Activated naive CD4-positive, alpha-beta T cell treated with Interleukin-2 at 50 U/mL for 16 hours (primary cell): ENCODE data around the gene MFSD6L.

Source experiments
- DNase-seq: peaks from one replicate; pipeline ENCODE4 v3.0.0-alpha.2; 2020

MFSD6L gene

DNA sequence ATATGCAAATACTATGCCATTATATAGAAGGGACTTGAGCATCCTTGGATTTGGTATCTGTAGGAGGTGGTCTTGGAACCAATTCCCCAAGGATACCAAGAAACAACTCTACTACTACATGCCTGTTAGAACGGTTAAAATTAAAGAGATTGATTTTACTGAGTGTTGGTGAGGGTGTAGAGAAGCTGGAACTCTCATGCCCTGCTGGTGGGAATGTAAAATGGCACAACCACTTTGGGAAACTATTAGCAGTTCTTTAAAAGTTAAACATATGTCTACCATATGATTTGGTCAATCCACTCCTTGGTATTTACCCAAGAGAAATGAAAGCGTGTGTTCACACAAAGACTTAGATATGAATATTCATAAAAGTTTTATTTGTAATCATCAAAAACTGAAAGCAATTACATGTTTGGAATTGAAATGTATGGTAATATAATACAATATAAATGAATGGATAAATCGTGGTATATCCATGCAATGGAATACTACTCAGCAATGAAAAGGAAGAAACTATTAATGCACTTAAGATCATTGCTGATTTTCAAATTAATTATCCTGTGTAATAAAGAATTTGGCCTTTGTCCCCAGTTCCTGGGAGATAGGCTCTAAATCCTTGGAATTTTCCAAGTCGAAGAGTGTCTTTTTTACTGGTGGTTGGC, 7.8 kb downstream of the MFSD6L start:
- no peak for DNase-seq

DNA sequence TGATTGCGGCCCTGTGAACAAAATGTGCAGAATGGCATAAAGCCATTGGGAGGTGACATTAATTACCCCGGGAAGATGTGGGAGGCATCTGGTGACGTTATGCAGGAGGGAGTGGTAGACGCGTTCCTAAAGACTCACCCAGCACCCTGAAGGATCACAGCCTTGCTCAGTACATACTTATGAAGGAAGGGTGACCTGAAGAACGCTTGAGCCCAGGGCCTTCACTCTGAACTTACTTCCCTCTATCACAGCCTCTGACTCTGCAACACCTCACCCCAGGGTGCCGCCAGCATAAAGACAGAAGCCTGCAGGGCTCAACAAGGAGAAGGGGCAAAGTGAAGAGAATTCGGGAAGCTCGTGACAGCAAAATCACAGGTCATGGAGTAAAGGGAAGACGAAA, 9.4 kb downstream of the MFSD6L start:
- DNase-seq, result no peak

DNA sequence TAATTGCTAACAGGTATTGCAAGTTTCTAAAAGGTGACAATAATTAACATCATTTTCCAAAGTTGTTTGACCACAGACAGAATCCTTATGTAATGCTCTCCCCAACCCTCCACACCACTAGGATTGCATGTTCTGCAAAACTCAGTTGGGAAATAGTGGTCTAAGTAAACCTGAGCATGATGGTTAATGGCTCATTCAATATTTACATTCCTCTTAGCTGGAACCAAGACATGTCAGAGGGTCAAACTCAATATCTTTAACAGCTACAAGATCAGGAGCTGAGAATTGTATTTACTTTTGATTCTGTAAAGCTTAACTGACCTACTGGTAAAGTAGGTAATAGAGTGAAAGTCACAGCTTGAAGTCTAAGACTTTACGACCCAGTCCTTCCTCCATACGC, 10.2 kb downstream of the MFSD6L start:
- no peak for DNase-seq

DNA sequence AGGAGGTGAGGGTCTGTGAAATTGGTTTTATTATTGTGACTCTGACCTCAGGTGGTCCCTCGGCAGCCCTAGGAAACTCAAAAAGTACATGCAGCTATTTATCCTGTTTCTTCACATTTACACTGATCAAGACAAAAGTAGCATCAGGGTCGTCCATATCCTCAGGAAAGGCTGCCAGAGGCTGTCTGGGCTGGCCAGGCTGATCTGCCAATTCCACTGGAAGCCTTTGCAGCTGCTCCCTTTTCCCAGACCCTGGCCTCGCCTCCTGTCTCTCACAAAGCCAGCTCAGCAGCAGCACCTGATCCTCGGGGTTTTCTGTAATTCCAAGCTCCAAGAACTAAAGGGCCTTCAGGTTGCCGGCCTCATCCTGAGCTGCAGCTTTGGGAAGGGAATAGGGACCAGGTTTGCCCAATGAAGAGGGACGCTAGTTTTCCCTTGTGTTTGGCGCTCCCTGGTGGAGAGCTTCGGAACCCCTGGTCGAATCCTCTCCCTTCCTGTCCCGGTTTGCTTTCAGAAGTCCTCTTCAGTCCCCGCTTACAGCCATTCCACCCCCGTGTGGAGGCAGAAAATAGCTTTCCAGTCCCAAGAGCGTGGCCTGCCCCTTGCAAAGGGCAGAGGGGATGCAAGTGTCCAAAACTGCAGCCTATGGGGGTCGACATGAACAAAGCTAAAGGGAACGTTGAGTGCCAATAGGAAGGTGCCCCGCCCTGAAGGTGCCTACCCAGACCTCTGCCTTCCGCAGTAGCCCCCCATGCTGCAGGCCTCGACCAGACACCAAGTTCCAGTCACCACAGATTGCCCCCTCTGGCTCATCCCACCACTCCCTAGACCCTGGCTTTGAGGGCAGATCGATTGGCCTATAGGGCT, 13.4 kb downstream of the MFSD6L start:
- peak; percentile 62 for DNase-seq

DNA sequence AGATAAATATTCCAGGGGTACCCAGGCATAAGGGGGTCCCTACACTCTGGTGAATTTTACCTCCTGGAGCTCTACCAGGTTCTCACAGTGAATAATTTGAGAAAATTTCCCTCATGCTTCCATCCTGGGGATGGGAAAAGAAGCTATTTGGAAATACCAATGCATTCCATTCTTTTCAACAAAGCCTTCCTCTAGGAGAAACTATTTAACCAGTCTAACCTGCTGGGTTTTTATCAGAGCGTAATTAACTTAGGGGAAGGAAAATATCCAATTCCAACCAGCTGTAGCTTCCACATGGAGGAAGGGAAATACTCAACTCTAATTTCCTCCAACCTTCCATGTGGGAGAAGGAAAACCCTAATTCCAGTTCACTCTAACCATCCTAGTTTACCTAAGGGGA, 17.0 kb downstream of the MFSD6L start:
- DNase-seq, result no peak

DNA sequence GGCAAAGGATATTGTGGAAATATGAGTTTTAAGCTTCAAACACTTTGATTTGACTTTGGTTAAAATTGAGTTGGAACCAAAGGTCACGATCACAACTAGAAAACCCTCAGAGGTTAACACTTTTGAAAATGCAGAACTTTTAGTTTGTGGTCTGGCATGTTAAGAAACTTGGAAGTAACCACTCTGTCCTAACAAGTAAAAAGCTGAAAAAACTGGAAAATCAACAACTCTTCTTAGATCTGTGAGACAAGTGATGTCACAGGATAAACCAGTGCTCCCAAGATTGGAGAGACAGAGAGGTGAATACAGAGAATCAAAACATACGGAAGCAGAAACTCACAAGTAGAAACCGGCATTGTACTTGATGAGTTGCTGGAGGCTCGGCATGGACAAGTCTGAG, 17.4 kb downstream of the MFSD6L start:
- no peak for DNase-seq

DNA sequence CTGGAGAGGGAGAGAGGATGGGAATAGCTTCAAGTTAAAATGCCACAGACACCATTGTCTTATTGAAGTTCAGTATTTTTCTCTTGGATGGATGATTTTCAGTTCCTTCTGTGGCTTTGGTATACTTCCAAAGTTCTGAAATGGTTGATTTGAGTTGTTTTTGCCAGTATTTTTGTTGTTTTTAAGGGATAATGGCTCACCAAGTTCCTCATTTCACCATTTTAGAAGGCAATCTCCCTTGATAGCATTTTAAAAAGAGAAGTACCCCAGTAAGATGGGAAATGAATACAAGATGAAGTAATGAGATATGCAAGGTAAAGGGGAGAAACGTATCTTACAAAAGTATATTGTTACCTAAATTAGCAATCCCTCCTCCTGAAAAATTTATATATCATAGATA, 22.3 kb downstream of the MFSD6L start:
- no peak for DNase-seq

DNA sequence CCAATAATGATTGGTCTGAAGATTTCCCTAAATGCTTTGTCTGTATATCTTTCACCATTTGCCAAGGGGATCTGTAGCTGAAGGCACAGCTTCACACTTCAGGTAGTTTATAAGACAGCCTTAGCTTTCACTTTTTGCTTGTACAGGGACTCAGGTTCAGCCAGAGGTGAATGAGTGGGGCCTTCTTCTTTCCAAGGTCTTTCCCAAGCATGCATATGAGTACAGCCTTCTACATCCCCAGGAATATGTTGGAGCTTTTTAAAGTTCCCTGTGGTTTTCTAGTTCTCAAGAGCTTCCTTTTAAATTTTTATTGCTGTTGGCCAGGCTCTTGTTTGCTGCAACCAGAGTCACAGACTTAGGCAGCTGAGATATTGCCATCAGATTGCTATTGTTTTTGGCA, 22.9 kb downstream of the MFSD6L start:
- DNase-seq, result no peak

DNA sequence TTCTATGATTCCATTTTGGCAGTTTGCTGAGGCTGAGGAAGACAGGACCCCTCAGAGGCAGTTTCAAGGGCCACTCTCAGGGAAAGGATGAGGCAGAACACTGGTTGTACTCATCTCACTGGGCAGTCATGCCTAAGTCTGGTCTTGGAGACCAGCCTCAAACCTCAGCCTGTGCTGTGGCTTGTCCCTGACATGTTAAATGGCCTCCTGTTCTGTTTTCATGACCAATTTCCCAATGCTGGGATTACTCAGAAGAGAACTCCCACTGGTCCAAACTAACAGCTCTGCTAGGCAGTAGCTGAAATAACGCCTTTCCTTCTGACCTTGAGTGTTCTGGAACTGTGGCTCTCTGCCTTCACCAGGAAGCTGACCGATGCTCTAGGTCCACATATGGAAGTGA, 32.4 kb downstream of the MFSD6L start:
- DNase-seq, result no peak

DNA sequence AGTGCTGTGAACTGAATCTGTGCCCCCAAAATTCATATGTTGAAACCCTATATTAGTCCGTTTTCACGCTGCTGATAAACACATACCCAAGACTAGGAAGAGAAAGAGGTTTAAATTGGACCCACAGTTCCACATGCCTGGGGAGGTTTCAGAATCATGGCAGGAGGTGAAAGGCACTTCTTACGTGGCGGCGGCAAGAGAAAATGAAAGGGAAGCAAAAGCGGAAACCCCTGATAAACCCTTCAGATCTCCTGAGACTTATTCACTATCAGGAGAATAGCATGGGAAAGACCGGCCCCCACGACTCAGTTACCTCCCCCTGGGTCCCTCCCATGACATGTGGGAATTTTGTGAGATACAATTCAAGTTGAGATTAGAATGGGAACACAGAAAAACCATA, 37.2 kb downstream of the MFSD6L start:
- DNase-seq, result no peak

DNA sequence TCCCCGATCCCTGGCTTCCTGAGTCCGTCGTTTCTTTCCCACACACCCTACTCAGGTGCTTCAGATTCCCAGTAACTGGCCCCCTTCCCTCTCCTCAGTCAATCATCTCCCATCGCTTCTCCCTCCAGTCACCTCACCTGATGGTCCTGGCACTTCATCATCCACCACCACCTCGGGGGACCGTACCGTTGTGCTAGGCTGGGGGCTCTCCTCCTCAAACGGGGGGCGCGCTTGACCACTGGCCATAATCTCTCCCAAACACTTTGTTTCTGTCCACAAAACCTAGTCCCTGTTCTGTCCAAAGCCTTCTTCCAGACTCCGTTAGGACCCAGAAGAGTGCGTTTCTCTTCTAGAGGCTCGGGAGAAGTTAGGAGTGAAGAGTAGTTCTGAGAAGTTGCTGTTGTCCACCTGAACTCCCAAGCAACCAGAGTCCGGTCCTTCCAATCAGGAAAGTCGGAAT, 41.0 kb downstream of the MFSD6L start, which contains the start of gene SPDYE4:
Gene SPDYE4, minus strand, starts transcription at position 410 of the 460 bp plus-strand sequence. Its CDS starts 164 bp downstream, at position 246.
- no peak for DNase-seq

DNA sequence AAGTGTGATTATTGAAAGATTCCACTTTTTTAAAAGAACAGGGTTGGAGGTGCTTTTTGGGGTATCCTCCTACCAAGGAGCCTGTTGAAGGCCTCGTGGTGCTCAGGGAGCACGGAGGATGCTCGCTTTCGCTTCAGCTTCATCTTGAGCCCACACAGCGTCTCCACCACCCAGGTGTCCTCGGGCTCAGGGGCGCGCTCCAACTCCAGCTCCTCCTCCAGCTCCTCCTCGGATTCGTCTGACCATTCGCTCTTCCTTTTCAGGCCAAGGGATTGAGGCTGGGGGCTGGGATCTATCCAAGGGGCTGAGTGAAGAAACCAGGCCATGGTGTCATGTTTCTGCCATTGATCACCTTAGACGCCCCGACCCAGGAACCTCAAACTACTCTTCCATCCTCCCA, 42.0 kb downstream of the MFSD6L start:
- DNase-seq, result no peak

DNA sequence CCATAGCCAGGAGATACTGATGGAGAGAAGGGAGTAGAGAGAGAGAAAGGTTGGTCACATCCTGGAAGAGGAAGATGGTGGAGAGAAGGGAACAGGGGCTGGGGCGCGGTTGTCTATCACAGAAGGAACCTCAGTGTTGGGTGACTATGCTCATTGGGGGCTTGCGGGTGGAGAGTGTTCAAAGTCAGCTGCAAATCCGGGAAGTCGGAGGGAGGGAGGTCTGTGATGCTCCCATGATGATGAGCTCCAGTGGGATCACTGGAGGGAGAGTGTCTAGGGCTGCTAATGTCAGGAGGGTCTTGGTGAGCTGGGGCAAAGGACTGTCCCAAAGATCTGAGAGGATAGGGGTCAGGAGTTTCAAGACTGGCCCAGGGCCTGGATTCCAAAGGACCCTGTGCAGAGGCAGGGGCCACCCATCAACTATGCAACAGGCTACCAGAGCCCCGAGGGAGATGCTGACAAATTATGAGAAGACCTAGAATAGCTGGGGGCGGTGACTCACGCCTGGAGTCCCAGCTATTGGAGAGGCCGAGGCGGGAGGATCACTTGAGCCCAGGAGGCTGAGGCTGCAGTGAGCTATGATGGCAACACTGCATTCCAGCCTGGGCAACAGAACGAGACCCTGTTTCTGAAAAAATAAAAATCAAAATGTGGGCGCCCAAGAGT, 43.4 kb downstream of the MFSD6L start:
- no peak for DNase-seq

DNA sequence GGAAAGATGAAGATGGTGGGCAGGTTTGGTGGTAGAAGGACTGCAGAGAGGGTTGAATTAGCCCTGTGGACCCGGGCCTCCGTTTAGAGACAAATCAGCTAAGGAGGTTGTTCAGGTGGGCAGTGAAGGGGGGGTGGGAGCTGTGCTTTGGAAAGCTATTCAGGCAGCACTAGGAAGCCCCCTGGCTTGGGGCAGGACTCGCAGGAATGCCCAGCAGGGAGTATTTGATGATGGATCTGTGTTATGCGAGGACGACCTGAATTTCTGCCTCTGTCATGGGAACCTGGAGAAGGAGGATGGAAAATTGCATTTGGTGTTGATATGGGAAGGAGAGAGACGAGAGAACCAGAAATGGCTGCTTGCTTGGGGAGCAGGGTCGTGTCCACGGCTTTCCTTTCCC, 44.3 kb downstream of the MFSD6L start:
- no peak for DNase-seq

DNA sequence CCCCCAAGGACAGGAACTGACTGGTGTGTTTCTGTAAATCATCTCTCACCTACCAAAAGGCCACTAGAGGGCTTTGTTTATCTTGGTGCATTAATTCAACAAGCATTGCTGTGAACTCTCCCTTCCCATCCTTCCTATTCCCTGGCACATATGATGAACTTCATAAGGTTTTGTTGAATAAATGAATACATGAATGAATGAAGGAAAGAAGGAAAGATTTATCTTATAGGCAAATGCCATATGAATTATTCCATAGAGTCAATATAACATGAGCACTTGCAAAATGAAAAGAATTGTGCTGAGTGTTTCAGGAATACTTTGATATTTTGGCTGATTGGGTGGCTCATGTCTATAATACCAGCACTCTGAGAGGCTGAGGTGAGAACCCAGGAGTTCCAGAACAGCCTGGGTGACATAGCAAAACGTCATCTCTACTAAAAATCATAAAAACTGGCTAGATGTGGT, 45.2 kb downstream of the MFSD6L start:
- no peak for DNase-seq

DNA sequence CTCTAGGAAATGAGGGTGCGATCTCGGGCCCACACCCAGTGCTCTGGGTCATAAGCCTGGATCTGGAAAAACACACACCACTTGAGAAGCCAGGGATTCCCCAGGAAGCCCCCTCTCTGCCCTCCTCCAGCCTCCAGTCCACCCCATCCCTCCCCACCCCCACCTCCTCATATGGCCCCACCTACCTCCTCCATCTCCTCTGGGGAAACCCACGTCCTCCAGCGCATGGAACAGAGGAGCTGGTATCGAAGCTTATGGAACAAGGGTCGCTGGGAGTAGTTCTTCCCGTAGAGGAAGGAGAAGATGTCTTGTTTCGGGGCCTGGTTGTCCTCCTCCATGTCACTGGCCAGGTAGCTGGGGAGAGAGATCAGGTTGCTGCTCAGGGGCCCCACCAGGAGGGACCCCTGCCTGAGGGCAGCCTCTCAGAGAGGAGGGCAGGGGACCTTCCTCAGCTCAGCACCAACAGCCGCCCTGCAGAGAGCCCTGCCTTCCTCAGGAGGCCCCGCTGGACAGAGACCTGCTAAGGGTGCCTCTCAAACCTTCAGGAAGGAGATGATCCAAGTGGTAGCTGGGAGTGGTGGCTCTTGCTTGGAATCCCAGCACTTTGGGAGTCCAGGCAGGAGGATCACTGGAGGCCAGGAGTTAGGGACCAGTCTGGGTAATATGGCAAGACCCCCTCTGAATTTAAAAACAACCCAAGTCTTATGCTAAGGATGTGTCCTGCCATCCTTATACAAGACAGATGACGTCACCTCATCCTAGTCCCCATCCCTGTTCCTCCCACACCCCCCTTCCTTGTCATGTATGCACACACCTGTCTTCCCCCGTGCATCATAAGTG, 45.8 kb downstream of the MFSD6L start:
- no peak for DNase-seq

DNA sequence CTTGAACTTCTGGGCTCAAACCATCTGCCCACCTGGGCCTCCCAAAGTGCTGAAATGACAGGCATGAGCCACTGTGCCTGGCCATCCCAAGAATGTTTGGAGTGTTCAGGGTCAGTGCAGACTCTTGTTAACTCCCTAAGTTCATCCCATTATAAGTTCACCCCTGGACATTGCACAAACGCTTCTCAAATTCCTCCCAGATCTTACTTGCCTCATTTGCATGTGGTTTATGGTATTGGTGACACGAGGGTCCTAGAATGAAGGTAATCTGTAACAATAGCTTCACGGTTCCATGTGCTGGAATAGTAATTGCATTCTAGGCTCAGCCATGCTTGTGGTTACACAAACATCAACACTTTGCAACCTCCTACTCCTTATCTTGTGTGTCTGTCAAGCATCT, 49.5 kb downstream of the MFSD6L start:
- no peak for DNase-seq

DNA sequence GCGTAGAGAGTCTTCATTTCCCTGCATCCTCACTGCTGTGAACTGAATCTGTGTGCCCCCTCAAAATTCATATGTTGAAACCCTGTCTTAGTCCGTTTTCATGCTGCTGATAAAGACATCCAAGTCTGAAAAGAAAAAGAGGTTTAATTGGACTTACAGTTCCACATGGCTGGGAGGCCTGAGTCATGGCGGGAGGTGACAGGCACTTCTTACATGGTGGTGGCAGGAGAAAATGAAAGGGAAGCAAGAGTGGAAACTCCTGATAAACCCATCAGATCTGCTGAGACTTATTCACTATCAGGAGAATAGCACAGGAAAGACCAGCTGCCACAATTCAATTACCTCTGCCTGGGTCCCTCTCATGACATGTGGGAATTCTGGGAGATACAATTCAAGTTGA, 51.4 kb downstream of the MFSD6L start:
- no peak for DNase-seq
